Progenitor cell of endocrine pancreas (in vitro differentiated cells): ENCODE measurements around the gene BTBD2. TPM values are rescaled to one million over a fixed set of nuclear protein-coding genes. Genes with fewer than 3 reads are reported as not detected.
A peak's percentile ranks its signal among the peaks of the same experiment; 100 is the strongest.

Source experiments
- DNase-seq: peaks from one replicate; pipeline ENCODE4 v3.0.0; 2021; ENCODE audit warnings: low spot score; ENCODE audit not compliant: unreplicated experiment
- H3K27ac Mint-ChIP-seq: 2 replicates; pipeline ENCODE4 v1.8.0; 2021; ENCODE audit warnings: mild to moderate bottlenecking, moderate library complexity, mixed read lengths
- H3K27me3 Mint-ChIP-seq: 2 replicates; pipeline ENCODE4 v1.8.0; 2021; ENCODE audit warnings: mixed read lengths
- H3K36me3 Mint-ChIP-seq: 2 replicates; pipeline ENCODE4 v1.8.0; 2022; ENCODE audit warnings: mixed read lengths; ENCODE audit not compliant: insufficient read depth
- H3K4me1 Mint-ChIP-seq: 2 replicates; pipeline ENCODE4 v1.8.0; 2021; ENCODE audit warnings: low read depth, mixed read lengths
- H3K4me3 Mint-ChIP-seq: 2 replicates; pipeline ENCODE4 v1.8.0; 2021; ENCODE audit warnings: low read depth, mild to moderate bottlenecking, moderate library complexity, mixed read lengths
- H3K9me3 Mint-ChIP-seq: 2 replicates; pipeline ENCODE4 v1.8.0; 2021; ENCODE audit warnings: low read depth, mixed read lengths
- long read RNA-seq: library from polyadenylated mRNA; unstranded; transcript quantifications from one replicate; pipeline ENCODE4 v2.0.0, GENCODE V29; 2020
- total RNA-seq: library from RNA; stranded (reverse); gene quantifications from 2 replicates; pipeline ENCODE4 v1.2.1, GENCODE V29; 2021
- TF ChIP-seq, protein P1 (sequence below): fragments of 200-600 bp; sonication (generic); IDR thresholded peaks from one replicate; pipeline ENCODE4 v1.5.0; 2021; ENCODE audit warnings: antibody characterized with exemption, mild to moderate bottlenecking; ENCODE audit not compliant: unreplicated experiment

BTBD2 gene
- total RNA-seq: 115 and 125 TPM in 2 replicates
- long read RNA-seq, partial matches to known transcripts: 1 of 1 reads
- long read RNA-seq, other reads (novel, unspliced or antisense): 0 of 1 reads

DNA sequence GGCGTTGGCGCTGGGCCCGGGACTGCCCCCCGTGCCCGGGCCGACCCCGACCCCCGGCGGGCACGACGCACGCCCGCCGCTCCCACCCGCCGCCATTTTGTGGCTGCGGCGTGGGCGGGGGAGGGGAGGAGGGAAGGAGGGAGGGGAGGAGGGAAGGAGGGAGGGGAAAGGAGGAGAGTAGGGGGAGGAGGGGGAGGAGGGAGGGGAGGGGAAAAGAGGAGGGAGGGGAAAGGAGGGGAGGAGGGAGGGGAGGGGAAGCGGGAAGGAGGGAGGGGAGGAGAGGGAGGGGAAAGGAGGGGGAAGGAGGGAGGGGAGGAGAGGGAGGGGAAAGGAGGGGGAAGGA lies at the start of gene BTBD2:
Gene BTBD2, minus strand, starts transcription at position 107 of the 343 bp plus-strand sequence. Its CDS starts 11 bp downstream, at position 96.
- TF ChIP-seq, protein P1, sequence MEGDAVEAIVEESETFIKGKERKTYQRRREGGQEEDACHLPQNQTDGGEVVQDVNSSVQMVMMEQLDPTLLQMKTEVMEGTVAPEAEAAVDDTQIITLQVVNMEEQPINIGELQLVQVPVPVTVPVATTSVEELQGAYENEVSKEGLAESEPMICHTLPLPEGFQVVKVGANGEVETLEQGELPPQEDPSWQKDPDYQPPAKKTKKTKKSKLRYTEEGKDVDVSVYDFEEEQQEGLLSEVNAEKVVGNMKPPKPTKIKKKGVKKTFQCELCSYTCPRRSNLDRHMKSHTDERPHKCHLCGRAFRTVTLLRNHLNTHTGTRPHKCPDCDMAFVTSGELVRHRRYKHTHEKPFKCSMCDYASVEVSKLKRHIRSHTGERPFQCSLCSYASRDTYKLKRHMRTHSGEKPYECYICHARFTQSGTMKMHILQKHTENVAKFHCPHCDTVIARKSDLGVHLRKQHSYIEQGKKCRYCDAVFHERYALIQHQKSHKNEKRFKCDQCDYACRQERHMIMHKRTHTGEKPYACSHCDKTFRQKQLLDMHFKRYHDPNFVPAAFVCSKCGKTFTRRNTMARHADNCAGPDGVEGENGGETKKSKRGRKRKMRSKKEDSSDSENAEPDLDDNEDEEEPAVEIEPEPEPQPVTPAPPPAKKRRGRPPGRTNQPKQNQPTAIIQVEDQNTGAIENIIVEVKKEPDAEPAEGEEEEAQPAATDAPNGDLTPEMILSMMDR: no peak
- Mint-ChIP-seq H3K4me1 (peaks cover 2% of the 10 kb centered on the region), H3K4me3 (peak within 1 kb of the TSS; percentile 68), H3K9me3 (no peaks in the 10 kb centered on the region), H3K27me3 (no peaks in the 10 kb centered on the region), H3K36me3 (peaks cover 13% of the 10 kb centered on the region), H3K27ac (no peak within 1 kb of the TSS)
- no peak for DNase-seq

DNA sequence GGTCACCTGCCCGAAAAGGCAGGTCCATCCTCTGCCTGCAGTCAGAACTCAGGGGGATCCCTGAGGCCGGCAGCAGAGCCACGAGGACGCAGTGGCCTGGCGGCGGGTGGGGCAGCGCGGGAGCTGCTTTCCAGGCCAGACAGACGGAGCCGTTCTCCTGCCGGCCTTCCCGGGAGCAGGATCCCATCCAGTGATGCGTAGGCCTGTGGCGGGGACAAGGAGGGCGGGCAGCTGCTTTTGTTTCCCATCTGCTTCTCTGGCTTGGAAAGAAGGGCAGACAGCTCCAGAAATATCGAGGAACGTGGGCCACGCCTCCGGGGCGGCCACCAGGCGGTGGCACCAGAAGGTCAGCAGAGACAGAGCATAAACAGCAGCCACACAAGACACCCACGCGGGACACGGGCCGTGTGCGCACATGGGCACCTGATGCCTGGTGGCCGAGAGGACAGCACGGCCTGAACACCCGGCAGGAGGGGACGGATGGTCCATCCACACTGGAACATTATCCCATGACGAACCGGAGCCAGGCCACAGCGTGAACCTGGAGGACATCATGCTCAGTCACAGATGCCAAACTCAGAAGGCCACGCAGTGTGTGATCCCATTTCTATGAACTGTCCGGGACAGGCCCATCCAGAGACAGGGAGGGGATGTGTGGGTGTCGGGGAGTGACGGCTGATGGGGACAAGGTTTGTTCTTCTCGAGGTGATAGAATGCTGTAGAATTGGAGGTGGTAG lies 49.4 kb upstream of the BTBD2 start:
- Mint-ChIP-seq H3K9me3 (no peaks in the 10 kb centered on the region), H3K27me3 (no peaks in the 10 kb centered on the region), H3K27ac (no peak overlapping the region), H3K4me1 (peaks cover 16% of the 10 kb centered on the region), H3K36me3 (peaks cover 3% of the 10 kb centered on the region), H3K4me3 (no peak overlapping the region)
- TF ChIP-seq, protein P1: no peak
- DNase-seq: no peak

DNA sequence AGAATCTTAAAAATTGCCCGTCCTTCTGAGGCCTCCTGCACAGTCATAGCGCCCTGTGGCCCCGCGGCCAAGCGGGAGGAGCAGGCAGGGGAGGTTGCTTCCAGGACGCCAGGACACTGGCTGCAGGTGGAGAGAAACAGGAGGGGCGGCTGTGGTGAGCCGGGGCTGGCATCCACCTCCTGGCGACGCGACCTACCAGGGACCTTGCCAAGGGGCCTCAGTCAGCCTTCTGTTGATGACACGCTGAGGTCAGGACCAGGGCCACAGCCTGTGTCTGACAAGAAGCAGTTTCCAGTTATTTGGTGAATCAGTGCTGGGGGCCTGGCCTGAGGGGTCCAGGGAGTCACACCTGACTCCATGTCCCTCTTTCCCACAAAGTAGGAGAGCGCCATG lies 48.9 kb upstream of the BTBD2 start:
- Mint-ChIP-seq H3K4me3 (no peak overlapping the region), H3K36me3 (no peaks in the 10 kb centered on the region), H3K9me3 (no peaks in the 10 kb centered on the region), H3K27ac (no peak overlapping the region), H3K4me1 (peaks cover 18% of the 10 kb centered on the region), H3K27me3 (no peaks in the 10 kb centered on the region)
- DNase-seq: no peak
- TF ChIP-seq, protein P1: no peak

DNA sequence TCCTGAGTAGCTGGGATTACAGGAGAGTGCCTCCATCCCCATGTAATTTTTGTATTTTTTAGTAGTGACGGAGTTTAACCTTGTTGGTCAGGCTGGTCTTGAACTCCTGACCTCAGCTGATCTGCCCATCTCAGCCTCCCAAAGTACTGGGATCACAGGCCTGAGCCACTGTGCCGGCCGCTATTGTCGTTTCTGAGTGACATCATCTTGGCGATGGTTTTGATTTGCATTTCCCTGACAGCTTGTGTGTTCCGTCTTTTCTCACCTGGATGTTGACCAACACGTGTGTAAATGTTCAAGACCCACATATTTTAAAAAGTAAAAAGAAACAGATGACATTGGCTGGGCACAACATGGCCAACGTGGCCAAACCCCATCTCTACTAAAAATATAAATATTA lies 48.3 kb upstream of the BTBD2 start:
- Mint-ChIP-seq H3K27ac (no peak overlapping the region), H3K4me1 (peaks cover 21% of the 10 kb centered on the region), H3K9me3 (no peaks in the 10 kb centered on the region), H3K36me3 (no peaks in the 10 kb centered on the region), H3K27me3 (no peaks in the 10 kb centered on the region), H3K4me3 (no peak overlapping the region)
- TF ChIP-seq, protein P1: no peak
- DNase-seq: no peak

DNA sequence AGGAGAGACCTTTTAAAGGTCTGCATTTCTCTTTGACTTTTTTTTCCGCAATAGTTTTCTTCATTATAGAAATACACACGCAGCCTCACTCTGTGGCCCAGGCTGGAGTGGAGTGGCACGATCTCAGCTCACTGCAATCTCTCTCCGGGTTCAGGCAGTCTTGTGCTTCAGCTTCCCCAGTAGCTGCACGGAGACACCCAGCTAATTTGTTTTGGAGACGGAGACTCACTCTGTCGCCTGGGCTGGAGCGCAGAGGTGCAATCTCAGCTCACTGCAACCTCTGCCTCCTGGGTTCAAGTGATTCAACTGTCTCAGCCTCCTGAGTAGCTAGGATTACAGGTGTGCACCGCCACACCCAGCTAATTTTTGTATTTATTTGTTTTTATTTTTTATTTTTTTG lies 47.3 kb upstream of the BTBD2 start:
- DNase-seq: no peak
- Mint-ChIP-seq H3K4me1 (peaks cover 23% of the 10 kb centered on the region), H3K27me3 (no peaks in the 10 kb centered on the region), H3K36me3 (no peaks in the 10 kb centered on the region), H3K9me3 (no peaks in the 10 kb centered on the region), H3K4me3 (peak overlapping the region; percentile 85), H3K27ac (peak overlapping the region; percentile 98)
- TF ChIP-seq, protein P1: no peak
